Adrenal gland (tissue), 12 donors: ENCODE results near the gene TNFRSF4. TPM values are rescaled to one million over a fixed set of nuclear protein-coding genes. Genes with fewer than 3 reads are reported as not detected.

Experiments
- DNase-seq, 7 donors: peaks; one replicate each; pipeline ENCODE4 v3.0.0-alpha.2; 2019 to 2020
- H3K27ac ChIP-seq, 5 donors: fragments of 200-600 bp; sonication (generic) in 4 of 5; 1 replicate in 3 of 5; 2 replicates in 2 of 5; pipeline versions ENCODE4 v1.5.1 to v1.8.0; 2016 to 2020; ENCODE audit warnings: mild to moderate bottlenecking in 1 of 5
- H3K27me3 ChIP-seq: fragments of 200-600 bp; 2 replicates; pipeline ENCODE4 v1.8.0; 2021
- H3K36me3 ChIP-seq, 2 donors: fragments of 200-600 bp; replicated peaks in 1 of 2; 1 replicate in 1 of 2; 2 replicates in 1 of 2; pipeline versions ENCODE4 v1.5.1 to v1.8.0; 2018 to 2022
- H3K4me1 ChIP-seq, 2 donors: fragments of 200-600 bp; replicated peaks in 1 of 2; 1 replicate in 1 of 2; 2 replicates in 1 of 2; pipeline versions ENCODE4 v1.5.1 to v1.8.0; 2018 to 2021
- H3K4me3 ChIP-seq, 4 donors: fragments of 200-600 bp; sonication (generic) in 3 of 4; one replicate each; pipeline ENCODE4 v1.5.1; 2016 to 2018
- H3K9me3 ChIP-seq, 3 donors: fragments of 200-600 bp; sonication (generic) in 1 of 3; replicated peaks in 1 of 3; 1 replicate in 2 of 3; 2 replicates in 1 of 3; pipeline versions ENCODE4 v1.5.1 to v1.8.0; 2016 to 2021
- POLR2A ChIP-seq, 2 donors: fragments of 450-650 bp; IDR thresholded peaks; one replicate each; pipeline ENCODE4 v1.6.1; 2017; ENCODE audit warnings: antibody characterized with exemption in 2 of 2, mild to moderate bottlenecking in 2 of 2, moderate library complexity in 1 of 2
- WGBS, 4 donors: extraction: QIAGEN DNeasy Blood & Tissue Kit in 2 of 4; methylation state at CpG; one replicate each; pipeline versions ENCODE4 v1.1.5 to v1.1.7; 2013 to 2017; 5-methylcytosine and 5-hydroxymethylcytosine counted together
- intact Hi-C, 2 donors: fragments of 100-400 bp; cut with DNase I; formaldehyde crosslinking; loops; one replicate each; pipeline versions ENCODE4 v1.14.1 to v1.15.0; 2022 to 2023
- polyA plus RNA-seq, 3 donors: library from polyadenylated mRNA; stranded (reverse); fragments of 200-250 nt in 2 of 3; fragments of 350-450 nt in 1 of 3; fragmentation: Illumina TruSeq in 1 of 3; extraction: RNeasy Lipid Tissue Mini Kit (QIAGEN cat#74804) in 1 of 3; gene quantifications; one replicate each; pipeline ENCODE4 v1.2.3, GENCODE V29; 2013 to 2014
- total RNA-seq, 9 donors: library from RNA; depleted of rRNA in 4 of 9; stranded (reverse); fragments of >200 nt in 4 of 9; fragments of 120-200 nt in 1 of 9; fragmentation: NEBNext Ultra II Directional in 1 of 9; extraction: Animal tissue kit (Norgen Biotek cat#: 25700) in 1 of 9; gene quantifications; one replicate each; pipeline versions ENCODE4 v1.1.0 to v1.2.4, GENCODE V29; 2013 to 2023
- TF ChIP-seq, protein P1 (sequence below), 6 experiments: fragments of 450-650 bp in 4 of 6; fragments of 200-600 bp in 2 of 6; sonication (generic) in 1 of 6; IDR thresholded peaks; 1 replicate in 5 of 6; 2 replicates in 1 of 6; pipeline versions ENCODE4 v1.5.1 to v1.8.0; 2016 to 2021; ENCODE audit warnings: antibody characterized with exemption in 6 of 6, mild to moderate bottlenecking in 2 of 6, moderate library complexity in 1 of 6
- donor health status: healthy with polysubstance abuse.
- donor health status: Bipolar disorder and iron deficiency.
- donor health status: DM: yes; HTN: yes; CAD: no.
- donor health status: DM: no; HTN: no; CAD: no.
- donor health status: DM: no; HTN: no; CAD: no.
- donor health status: DM: yes; HTN: yes; CAD: no.

Gene TNFRSF4
- total and polyA plus RNA-seq, 12 donors: 0.32 to 6.9 (median 1.1) TPM; not detected in 2

DNA sequence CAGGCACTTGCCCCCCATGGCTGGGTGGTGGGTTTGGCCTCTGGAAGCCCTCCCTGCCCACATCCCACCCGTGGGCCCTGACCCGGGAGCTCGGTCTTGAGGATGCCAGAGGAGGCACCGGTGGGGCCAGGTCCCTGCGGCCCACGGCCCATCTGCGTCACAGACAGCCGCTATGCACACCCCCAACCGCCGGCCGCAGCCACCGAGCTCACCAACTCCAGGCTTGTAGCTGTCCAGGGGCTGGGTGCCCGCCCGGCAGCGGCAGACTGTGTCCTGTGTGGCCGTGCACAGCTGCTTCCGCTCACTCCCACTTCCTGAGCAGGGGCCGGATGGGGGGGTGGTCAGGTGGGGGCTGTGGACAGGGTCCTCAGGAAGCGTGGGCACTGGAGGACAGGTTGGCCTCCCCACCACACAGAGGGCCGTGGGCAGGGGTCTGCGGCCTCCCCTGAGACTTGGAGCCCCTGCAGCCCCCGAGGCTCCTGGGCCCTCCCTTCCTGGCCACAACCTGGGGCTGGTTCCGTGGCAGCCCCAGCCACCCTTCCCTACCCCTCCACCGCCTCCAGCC is 1.1 kb downstream of the TNFRSF4 start:
- intact Hi-C loops: loop anchor here in 1 of 2 donors (5.0 kb wide), 1 partner anchor 81 kb away; no protein-coding TSS in a partner anchor
- peak overlapping the region in 1 of 4 donors; percentile 23 for H3K4me3 ChIP-seq
- H3K9me3 ChIP-seq: no peaks in the 10 kb centered on the region
- 50 to 61% (median 56%) methylated on average over 16 to 24 of the region's 24 CpGs; no CpG with 5 or more reads in 1 of the 4 donors for WGBS, 4 donors
- H3K27ac ChIP-seq: peak overlapping the region in 1 of 5 donors; percentile 29
- peaks cover 0 to 14% of the 10 kb centered on the region in 2 donors for H3K36me3 ChIP-seq
- H3K4me1 ChIP-seq: peaks cover 6% of the 10 kb centered on the region in 2 donors
- peak in 3 of 7 donors; percentile 42 to 65 (median 49) for DNase-seq
- TF ChIP-seq POLR2A (IDR thresholded peaks at IDR 0.05): no peak
- TF ChIP-seq, protein P1, sequence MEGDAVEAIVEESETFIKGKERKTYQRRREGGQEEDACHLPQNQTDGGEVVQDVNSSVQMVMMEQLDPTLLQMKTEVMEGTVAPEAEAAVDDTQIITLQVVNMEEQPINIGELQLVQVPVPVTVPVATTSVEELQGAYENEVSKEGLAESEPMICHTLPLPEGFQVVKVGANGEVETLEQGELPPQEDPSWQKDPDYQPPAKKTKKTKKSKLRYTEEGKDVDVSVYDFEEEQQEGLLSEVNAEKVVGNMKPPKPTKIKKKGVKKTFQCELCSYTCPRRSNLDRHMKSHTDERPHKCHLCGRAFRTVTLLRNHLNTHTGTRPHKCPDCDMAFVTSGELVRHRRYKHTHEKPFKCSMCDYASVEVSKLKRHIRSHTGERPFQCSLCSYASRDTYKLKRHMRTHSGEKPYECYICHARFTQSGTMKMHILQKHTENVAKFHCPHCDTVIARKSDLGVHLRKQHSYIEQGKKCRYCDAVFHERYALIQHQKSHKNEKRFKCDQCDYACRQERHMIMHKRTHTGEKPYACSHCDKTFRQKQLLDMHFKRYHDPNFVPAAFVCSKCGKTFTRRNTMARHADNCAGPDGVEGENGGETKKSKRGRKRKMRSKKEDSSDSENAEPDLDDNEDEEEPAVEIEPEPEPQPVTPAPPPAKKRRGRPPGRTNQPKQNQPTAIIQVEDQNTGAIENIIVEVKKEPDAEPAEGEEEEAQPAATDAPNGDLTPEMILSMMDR (IDR thresholded peaks at IDR 0.05): no peak
- H3K27me3 ChIP-seq: no peaks in the 10 kb centered on the region

DNA sequence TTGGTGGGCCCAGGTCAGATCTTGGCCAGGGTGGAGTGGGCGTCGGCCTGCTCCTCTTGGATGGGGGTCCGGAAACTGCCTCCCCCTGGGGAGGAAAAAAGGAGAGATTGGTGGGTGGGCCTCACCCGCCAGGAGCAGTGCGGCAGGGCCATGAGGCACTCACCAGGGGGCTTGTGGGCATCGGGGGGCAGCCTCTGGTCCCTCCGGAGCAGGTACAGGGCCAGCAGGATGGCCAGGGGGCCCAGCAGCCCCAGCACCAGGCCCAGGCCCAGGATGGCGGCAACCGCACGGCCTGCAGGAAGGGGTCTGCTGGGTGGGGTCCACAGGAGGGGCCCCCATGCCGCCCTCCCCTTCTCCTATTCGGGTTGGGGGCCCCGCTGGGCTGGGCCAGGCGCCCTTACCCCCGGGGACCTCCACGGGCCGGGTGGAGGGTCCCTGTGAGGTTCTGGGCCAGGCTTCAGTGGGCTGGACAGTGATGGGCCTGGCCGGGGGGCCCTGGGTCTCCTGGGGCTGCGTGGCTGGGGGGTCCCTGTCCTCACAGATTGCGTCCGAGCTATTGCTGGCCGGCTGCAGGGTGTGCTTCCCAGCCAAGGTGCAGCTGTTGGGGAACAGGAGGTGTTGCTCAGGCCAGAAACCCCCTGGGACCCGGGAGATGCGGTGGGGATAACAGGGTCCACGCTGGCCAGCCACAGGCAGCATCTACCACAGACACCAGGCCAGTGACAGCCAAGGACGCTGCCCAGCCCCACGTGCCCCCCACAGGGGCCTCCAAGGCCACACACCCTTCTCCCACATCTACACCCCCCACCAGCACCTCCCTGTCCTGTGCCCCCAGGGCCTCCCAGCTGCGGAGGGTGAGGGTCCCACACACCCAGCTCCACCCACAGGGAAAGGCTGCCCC is 2.2 kb downstream of the TNFRSF4 start:
- 83 to 86% (median 83%) methylated on average over 18 to 28 of the region's 28 CpGs; no CpG with 5 or more reads in 1 of the 4 donors for WGBS, 4 donors
- DNase-seq: no peak
- Histone ChIP-seq H3K27me3 (peaks cover 10% of the 10 kb centered on the region), H3K4me3 (no peak overlapping the region), H3K36me3 (peaks cover 0 to 3% of the 10 kb centered on the region in 2 donors), H3K4me1 (peaks cover 6% of the 10 kb centered on the region in 2 donors), H3K9me3 (no peaks in the 10 kb centered on the region), H3K27ac (no peak overlapping the region)
- intact Hi-C loops: loop anchor here in 1 of 2 donors (5.0 kb wide), 1 partner anchor 79 kb away; no protein-coding TSS in a partner anchor
- TF ChIP-seq, protein P1 (IDR thresholded peaks at IDR 0.05): no peak
- TF ChIP-seq POLR2A (IDR thresholded peaks at IDR 0.05): no peak

DNA sequence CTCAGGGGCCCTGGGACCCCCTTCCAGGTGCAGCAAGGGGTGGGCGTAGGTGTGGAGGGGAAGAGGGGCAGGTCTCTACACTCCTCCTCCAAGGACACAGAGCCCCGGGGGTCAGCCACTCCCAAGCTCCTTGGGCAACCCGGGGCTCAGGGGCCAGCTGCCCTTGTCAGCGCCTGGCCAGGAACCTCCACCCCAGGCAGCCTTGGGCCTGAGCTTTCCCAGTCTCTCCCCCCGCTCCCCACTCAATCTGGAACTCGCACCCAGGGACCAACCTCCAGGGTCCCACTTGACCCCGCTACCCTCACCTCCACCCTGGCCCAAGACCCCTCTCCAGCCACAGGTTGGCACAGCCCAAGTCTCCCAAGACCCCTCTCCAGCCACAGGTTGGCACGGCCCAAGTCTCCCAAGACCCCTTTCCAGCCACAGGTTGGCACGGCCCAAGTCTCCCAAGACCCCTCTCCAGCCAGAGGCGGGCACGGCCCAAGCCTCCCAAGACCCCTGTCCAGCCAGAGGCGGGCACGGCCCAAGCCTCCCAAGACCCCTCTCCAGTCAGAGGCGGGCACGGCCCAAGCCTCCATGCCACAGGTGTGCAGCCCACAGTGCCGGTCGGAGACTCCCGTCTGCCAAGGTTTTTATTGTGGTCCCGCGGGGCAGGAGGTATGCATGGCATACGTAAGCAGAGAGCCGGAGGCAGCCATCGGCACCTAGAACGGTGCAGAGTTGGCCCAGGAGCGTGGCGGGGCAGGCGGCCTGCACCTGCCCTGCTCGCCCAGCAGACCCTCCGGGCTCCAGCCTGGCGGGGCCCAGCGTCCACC is 3.0 kb downstream of the TNFRSF4 start:
- Histone ChIP-seq H3K4me1 (peaks cover 6% of the 10 kb centered on the region in 2 donors), H3K9me3 (no peaks in the 10 kb centered on the region), H3K36me3 (no peaks in the 10 kb centered on the region), H3K27me3 (peaks cover 19% of the 10 kb centered on the region), H3K27ac (no peak overlapping the region), H3K4me3 (no peak overlapping the region)
- WGBS, 4 donors: 84 to 94% (median 88%) methylated on average over 7 to 31 of the region's 31 CpGs
- TF ChIP-seq, protein P1 (IDR thresholded peaks at IDR 0.05): no peak
- no peak for TF ChIP-seq POLR2A (IDR thresholded peaks at IDR 0.05)
- intact Hi-C loops: loop anchor here in 1 of 2 donors (5.0 kb wide), 1 partner anchor 79 kb away; no protein-coding TSS in a partner anchor
- DNase-seq: peak in 1 of 7 donors; percentile 7
